ENCODE data around the gene AMOTL2. TPM values are rescaled to one million over a fixed set of nuclear protein-coding genes. Genes with fewer than 3 reads are reported as not detected.

Gene AMOTL2
- polyA plus RNA-seq, 2 of the 4 experiments (the other 2 are of a cell fraction): 41.1 to 44.1 TPM

DNA sequence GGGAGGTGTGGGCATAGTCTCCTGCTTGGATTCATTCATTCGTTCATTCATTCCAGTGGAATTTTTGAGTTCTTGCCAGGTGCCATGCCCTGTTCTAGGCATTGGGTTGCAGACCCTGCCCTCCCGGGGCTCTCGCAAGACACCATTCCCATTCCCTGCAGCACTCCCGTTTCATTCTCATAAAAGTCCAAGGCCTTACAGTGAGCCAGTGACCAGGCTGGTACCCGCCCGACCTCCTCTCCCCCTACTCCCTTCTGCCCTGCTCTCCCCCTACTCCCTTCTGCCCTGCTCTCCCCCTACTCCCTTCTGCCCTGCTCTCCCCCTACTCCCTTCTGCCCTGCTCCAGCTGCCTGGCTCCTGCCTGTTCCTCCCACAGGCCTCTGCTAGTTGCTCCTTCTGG lies 41.9 kb downstream of the AMOTL2 start:
- peak overlapping the region; percentile 63 for H3K4me2 ChIP-seq
- POLR2A ChIA-PET: interaction anchor here (1.0 to 1.9 kb wide), 6 partner anchors 23 to 150 kb away, joined by 3 to 11 read pairs (median 6); partner anchors contain the start of gene AMOTL2
- 13% methylated on average over 6 of the region's 6 CpGs for WGBS (ENCODE audit: missing lambda C conversion rate)
- TF ChIP-seq RFX5 (IDR thresholded peaks at IDR 0.05) (no peak), NR3C1 (IDR thresholded peaks at IDR 0.05) (no peak)
- ATAC-seq (peak in 1 of 2 experiments; percentile 17; a peak in 4 of 6 replicates), DNase-seq (ENCODE audit: low read depth in 1 of 2, low spot score in 1 of 2) (peak in 1 of 2 experiments; percentile 69), FAIRE-seq (peak; percentile 46)
- peak overlapping the region; percentile 96 to 100 for H3K27ac ChIP-seq
- H3K9me3 ChIP-seq: no peaks in the 10 kb centered on the region
- peaks cover 97% of the 10 kb centered on the region for H3K4me1 ChIP-seq
- CTCF ChIA-PET: interaction anchor here (0.9 to 3.0 kb wide), 4 partner anchors 8 to 24 kb away, joined by 3 to 10 read pairs (median 4); no protein-coding TSS in a partner anchor
- H3K4me3 ChIP-seq: no peak overlapping the region

- peak in 1 of 2 experiments; percentile 54 for DNase-seq (ENCODE audit: low read depth in 1 of 2, low spot score in 1 of 2)
- Histone ChIP-seq H3K4me1 (peaks cover 96% of the 10 kb centered on the region), H3K27ac (peak overlapping the region; percentile 96 to 100), H3K4me3 (no peak overlapping the region), H3K9me3 (no peaks in the 10 kb centered on the region), H3K4me2 (peak overlapping the region; percentile 63)
- no peak for ATAC-seq
- TF ChIP-seq GATA3 (IDR thresholded peaks at IDR 0.05; ENCODE audit: borderline replicate concordance): peak; percentile 32; the same call in 1 of the 2 replicates
- TF ChIP-seq JUN (IDR thresholded peaks at IDR 0.05): peak in 1 of 2 experiments; percentile 42; a peak in 1 of 5 replicates
- TF ChIP-seq KDM1A (IDR thresholded peaks at IDR 0.05; ENCODE audit: low read depth): no peak
- TF ChIP-seq EP300 (IDR thresholded peaks at IDR 0.05): peak in 1 of 2 experiments; percentile 62; a peak in 1 of 5 replicates
- peak in 1 of 2 experiments; percentile 60; a peak in 2 of 4 replicates for TF ChIP-seq CEBPB (IDR thresholded peaks at IDR 0.05)
- ChIA-PET POLR2A (interaction anchor here (1.0 to 1.9 kb wide), 7 partner anchors 20 to 151 kb away, joined by 3 to 11 read pairs (median 5); partner anchors contain the start of gene AMOTL2), CTCF (interaction anchor here (0.6 to 3.0 kb wide), 7 partner anchors 9 to 26 kb away, joined by 3 to 10 read pairs (median 3); no protein-coding TSS in a partner anchor)
- 3% methylated on average over 5 of the region's 5 CpGs for WGBS (ENCODE audit: missing lambda C conversion rate)
- FAIRE-seq: no peak
Measured at GRCh38 chr3:134331811-134332199, 42.4 kb downstream of the AMOTL2 start.

- Histone ChIP-seq H3K4me1 (peaks cover 96% of the 10 kb centered on the region), H3K4me3 (no peak overlapping the region), H3K4me2 (peak overlapping the region; percentile 63), H3K9me3 (no peaks in the 10 kb centered on the region), H3K27ac (peak overlapping the region; percentile 96 to 100)
- DNase-seq (ENCODE audit: low read depth in 1 of 2, low spot score in 1 of 2) (peak in 1 of 2 experiments; percentile 67), ATAC-seq (peak; percentile 23 to 52; a peak in 4 of 6 replicates), FAIRE-seq (no peak)
- no peak for TF ChIP-seq PHF8 (IDR thresholded peaks at IDR 0.05; ENCODE audit: borderline replicate concordance, low read depth)
- 0 out of 5 replicates have a peak, but pooled peaks of 1 of the 2 experiments have one; percentile 26 for TF ChIP-seq JUN (IDR thresholded peaks at IDR 0.05)
- TF ChIP-seq NFE2L2 (conservative IDR thresholded peaks at IDR 0.05; ENCODE audit: low read length): no peak
- TF ChIP-seq, protein P1, sequence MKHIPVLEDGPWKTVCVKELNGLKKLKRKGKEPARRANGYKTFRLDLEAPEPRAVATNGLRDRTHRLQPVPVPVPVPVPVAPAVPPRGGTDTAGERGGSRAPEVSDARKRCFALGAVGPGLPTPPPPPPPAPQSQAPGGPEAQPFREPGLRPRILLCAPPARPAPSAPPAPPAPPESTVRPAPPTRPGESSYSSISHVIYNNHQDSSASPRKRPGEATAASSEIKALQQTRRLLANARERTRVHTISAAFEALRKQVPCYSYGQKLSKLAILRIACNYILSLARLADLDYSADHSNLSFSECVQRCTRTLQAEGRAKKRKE (CRISPR knock-in tag; IDR thresholded peaks at IDR 0.05; ENCODE audit: low read depth): no peak
- ChIA-PET CTCF (interaction anchor here (0.6 to 3.0 kb wide), 9 partner anchors 9 to 144 kb away, joined by 3 to 10 read pairs (median 3); no protein-coding TSS in a partner anchor), POLR2A (interaction anchor here (1.0 to 1.9 kb wide), 7 partner anchors 21 to 152 kb away, joined by 3 to 11 read pairs (median 5); partner anchors contain the start of gene AMOTL2)
- WGBS (ENCODE audit: missing lambda C conversion rate): 53% methylated on average over 6 of the region's 6 CpGs
Measured at GRCh38 chr3:134330883-134331810, 43.1 kb downstream of the AMOTL2 start.

DNA sequence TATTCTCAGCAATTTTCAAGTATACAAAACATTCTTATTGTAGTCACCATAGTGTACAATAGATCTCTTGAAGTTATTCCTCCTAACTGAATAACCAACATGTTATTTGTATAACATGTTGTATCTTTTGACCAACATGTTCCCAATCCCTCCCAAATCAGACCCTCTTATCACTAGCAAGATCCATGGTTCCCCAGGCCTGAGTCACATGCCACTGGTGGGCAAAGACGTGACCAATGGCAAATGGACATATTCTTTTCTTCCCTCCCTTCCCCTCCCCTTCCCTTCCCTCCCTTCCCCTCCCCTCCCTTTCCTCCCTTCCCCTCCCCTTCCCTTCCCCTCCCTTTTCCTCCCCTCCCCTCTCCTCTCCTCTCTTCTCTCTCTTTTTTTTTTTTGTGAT lies 45.4 kb downstream of the AMOTL2 start:
- no peak for FAIRE-seq
- POLR2A ChIA-PET: interaction anchor here (1.2 to 2.9 kb wide), 6 partner anchors 11 to 46 kb away, joined by 3 to 27 read pairs (median 11); partner anchors contain the start of gene AMOTL2
- no peak for ATAC-seq
- Histone ChIP-seq H3K4me3 (no peak overlapping the region), H3K27ac (peak overlapping the region; percentile 96 to 100), H3K4me2 (peak overlapping the region; percentile 87), H3K4me1 (peaks cover 94% of the 10 kb centered on the region), H3K9me3 (no peaks in the 10 kb centered on the region)
- 26% methylated on average over 1 of the region's 1 CpG for WGBS (ENCODE audit: missing lambda C conversion rate)
- TF ChIP-seq RARB (CRISPR knock-in tag; IDR thresholded peaks at IDR 0.05): no peak
- TF ChIP-seq HOXA7 (CRISPR knock-in tag; IDR thresholded peaks at IDR 0.05): no peak
- CTCF ChIA-PET: interaction anchor here (1.1 to 2.8 kb wide), 6 partner anchors 11 to 145 kb away, joined by 3 to 16 read pairs (median 6); no protein-coding TSS in a partner anchor
- DNase-seq (ENCODE audit: low read depth in 1 of 2, low spot score in 1 of 2): no peak
